Measurements from ENCODE around the gene TBXAS1.

Gene TBXAS1

GRCh38 chr7:139972029-139972428 is 143.0 kb downstream of the TBXAS1 start:
- no peak overlapping the region for H3K9ac ChIP-seq (ENCODE audit: low read depth in 1 of 2, low read length in 2 of 2)
- no peaks in the 10 kb centered on the region for H3K4me1 ChIP-seq (ENCODE audit: control insufficient read depth in 1 of 2, insufficient read depth in 2 of 2, low read length in 2 of 2)
- no peaks in the 10 kb centered on the region for H3K36me3 ChIP-seq (ENCODE audit: control insufficient read depth in 1 of 2, insufficient read depth in 2 of 2, low read length in 2 of 2)
- H3K4me3 ChIP-seq (ENCODE audit: low read depth in 1 of 2, low read length in 2 of 2): no peak overlapping the region
- no peaks in the 10 kb centered on the region for H3K27me3 ChIP-seq (ENCODE audit: control insufficient read depth in 1 of 2, insufficient read depth in 2 of 2, low read length in 2 of 2)
- H3K9me3 ChIP-seq (ENCODE audit: control insufficient read depth in 1 of 2, low read length in 2 of 2): no peaks in the 10 kb centered on the region
- no peak overlapping the region for H3K27ac ChIP-seq (ENCODE audit: low read depth, low read length)

GRCh38 chr7:139973101-139974050 is 144.3 kb downstream of the TBXAS1 start:
- Histone ChIP-seq H3K4me1 (ENCODE audit: control insufficient read depth in 1 of 2, insufficient read depth in 2 of 2, low read length in 2 of 2) (no peaks in the 10 kb centered on the region), H3K36me3 (ENCODE audit: control insufficient read depth in 1 of 2, insufficient read depth in 2 of 2, low read length in 2 of 2) (no peaks in the 10 kb centered on the region), H3K27ac (ENCODE audit: low read depth, low read length) (no peak overlapping the region), H3K9ac (ENCODE audit: low read depth in 1 of 2, low read length in 2 of 2) (no peak overlapping the region), H3K4me3 (ENCODE audit: low read depth in 1 of 2, low read length in 2 of 2) (no peak overlapping the region), H3K27me3 (ENCODE audit: control insufficient read depth in 1 of 2, insufficient read depth in 2 of 2, low read length in 2 of 2) (no peaks in the 10 kb centered on the region), H3K9me3 (ENCODE audit: control insufficient read depth in 1 of 2, low read length in 2 of 2) (no peaks in the 10 kb centered on the region)

- H3K36me3 ChIP-seq (ENCODE audit: control insufficient read depth in 1 of 2, insufficient read depth in 2 of 2, low read length in 2 of 2): no peaks in the 10 kb centered on the region
- H3K4me3 ChIP-seq (ENCODE audit: low read depth in 1 of 2, low read length in 2 of 2): no peak overlapping the region
- H3K4me1 ChIP-seq (ENCODE audit: control insufficient read depth in 1 of 2, insufficient read depth in 2 of 2, low read length in 2 of 2): no peaks in the 10 kb centered on the region
- H3K9ac ChIP-seq (ENCODE audit: low read depth in 1 of 2, low read length in 2 of 2): no peak overlapping the region
- H3K9me3 ChIP-seq (ENCODE audit: control insufficient read depth in 1 of 2, low read length in 2 of 2): no peaks in the 10 kb centered on the region
- no peaks in the 10 kb centered on the region for H3K27me3 ChIP-seq (ENCODE audit: control insufficient read depth in 1 of 2, insufficient read depth in 2 of 2, low read length in 2 of 2)
- no peak overlapping the region for H3K27ac ChIP-seq (ENCODE audit: low read depth, low read length)
Observed at GRCh38 chr7:139974179-139974811, 145.2 kb downstream of the TBXAS1 start.

GRCh38 chr7:139976055-139976837 is 147.2 kb downstream of the TBXAS1 start:
- Histone ChIP-seq H3K9ac (ENCODE audit: low read depth in 1 of 2, low read length in 2 of 2) (no peak overlapping the region), H3K27me3 (ENCODE audit: control insufficient read depth in 1 of 2, insufficient read depth in 2 of 2, low read length in 2 of 2) (no peaks in the 10 kb centered on the region), H3K27ac (ENCODE audit: low read depth, low read length) (no peak overlapping the region), H3K4me3 (ENCODE audit: low read depth in 1 of 2, low read length in 2 of 2) (no peak overlapping the region), H3K9me3 (ENCODE audit: control insufficient read depth in 1 of 2, low read length in 2 of 2) (no peaks in the 10 kb centered on the region), H3K4me1 (ENCODE audit: control insufficient read depth in 1 of 2, insufficient read depth in 2 of 2, low read length in 2 of 2) (peaks cover 0 to 3% of the 10 kb centered on the region in 2 donors), H3K36me3 (ENCODE audit: control insufficient read depth in 1 of 2, insufficient read depth in 2 of 2, low read length in 2 of 2) (no peaks in the 10 kb centered on the region)

GRCh38 chr7:139976838-139977656 is 148.0 kb downstream of the TBXAS1 start:
- Histone ChIP-seq H3K27me3 (ENCODE audit: control insufficient read depth in 1 of 2, insufficient read depth in 2 of 2, low read length in 2 of 2) (no peaks in the 10 kb centered on the region), H3K9me3 (ENCODE audit: control insufficient read depth in 1 of 2, low read length in 2 of 2) (no peaks in the 10 kb centered on the region), H3K27ac (ENCODE audit: low read depth, low read length) (no peak overlapping the region), H3K4me1 (ENCODE audit: control insufficient read depth in 1 of 2, insufficient read depth in 2 of 2, low read length in 2 of 2) (peaks cover 0 to 3% of the 10 kb centered on the region in 2 donors), H3K36me3 (ENCODE audit: control insufficient read depth in 1 of 2, insufficient read depth in 2 of 2, low read length in 2 of 2) (no peaks in the 10 kb centered on the region), H3K9ac (ENCODE audit: low read depth in 1 of 2, low read length in 2 of 2) (no peak overlapping the region), H3K4me3 (ENCODE audit: low read depth in 1 of 2, low read length in 2 of 2) (no peak overlapping the region)

GRCh38 chr7:139981511-139981895 is 152.4 kb downstream of the TBXAS1 start:
- Histone ChIP-seq H3K27me3 (ENCODE audit: control insufficient read depth in 1 of 2, insufficient read depth in 2 of 2, low read length in 2 of 2) (no peaks in the 10 kb centered on the region), H3K9ac (ENCODE audit: low read depth in 1 of 2, low read length in 2 of 2) (no peak overlapping the region), H3K9me3 (ENCODE audit: control insufficient read depth in 1 of 2, low read length in 2 of 2) (no peaks in the 10 kb centered on the region), H3K36me3 (ENCODE audit: control insufficient read depth in 1 of 2, insufficient read depth in 2 of 2, low read length in 2 of 2) (no peaks in the 10 kb centered on the region), H3K4me1 (ENCODE audit: control insufficient read depth in 1 of 2, insufficient read depth in 2 of 2, low read length in 2 of 2) (peaks cover 0 to 3% of the 10 kb centered on the region in 2 donors), H3K27ac (ENCODE audit: low read depth, low read length) (no peak overlapping the region), H3K4me3 (ENCODE audit: low read depth in 1 of 2, low read length in 2 of 2) (no peak overlapping the region)

- no peak overlapping the region for H3K9ac ChIP-seq (ENCODE audit: low read depth in 1 of 2, low read length in 2 of 2)
- H3K4me1 ChIP-seq (ENCODE audit: control insufficient read depth in 1 of 2, insufficient read depth in 2 of 2, low read length in 2 of 2): peaks cover 0 to 3% of the 10 kb centered on the region in 2 donors
- H3K4me3 ChIP-seq (ENCODE audit: low read depth in 1 of 2, low read length in 2 of 2): no peak overlapping the region
- H3K9me3 ChIP-seq (ENCODE audit: control insufficient read depth in 1 of 2, low read length in 2 of 2): no peaks in the 10 kb centered on the region
- H3K36me3 ChIP-seq (ENCODE audit: control insufficient read depth in 1 of 2, insufficient read depth in 2 of 2, low read length in 2 of 2): no peaks in the 10 kb centered on the region
- no peaks in the 10 kb centered on the region for H3K27me3 ChIP-seq (ENCODE audit: control insufficient read depth in 1 of 2, insufficient read depth in 2 of 2, low read length in 2 of 2)
- H3K27ac ChIP-seq (ENCODE audit: low read depth, low read length): no peak overlapping the region
Observed at GRCh38 chr7:139982927-139983920, 154.2 kb downstream of the TBXAS1 start.

GRCh38 chr7:139984642-139985539 is 155.8 kb downstream of the TBXAS1 start:
- Histone ChIP-seq H3K27me3 (ENCODE audit: control insufficient read depth in 1 of 2, insufficient read depth in 2 of 2, low read length in 2 of 2) (no peaks in the 10 kb centered on the region), H3K27ac (ENCODE audit: low read depth, low read length) (no peak overlapping the region), H3K4me1 (ENCODE audit: control insufficient read depth in 1 of 2, insufficient read depth in 2 of 2, low read length in 2 of 2) (peaks cover 0 to 3% of the 10 kb centered on the region in 2 donors), H3K9ac (ENCODE audit: low read depth in 1 of 2, low read length in 2 of 2) (no peak overlapping the region), H3K4me3 (ENCODE audit: low read depth in 1 of 2, low read length in 2 of 2) (no peak overlapping the region), H3K9me3 (ENCODE audit: control insufficient read depth in 1 of 2, low read length in 2 of 2) (no peaks in the 10 kb centered on the region), H3K36me3 (ENCODE audit: control insufficient read depth in 1 of 2, insufficient read depth in 2 of 2, low read length in 2 of 2) (no peaks in the 10 kb centered on the region)

All from duodenal mucosa (tissue), 2 donors.